SK-N-MC (cell line): ENCODE results near the gene HHIPL2.

Experiments
- EZH2 ChIP-seq: fragments of 200-600 bp; sonication (generic); IDR thresholded peaks from one replicate; pipeline ENCODE4 v1.6.1; 2017; ENCODE audit warnings: antibody characterized with exemption
- FOXP2 ChIP-seq: optimal IDR thresholded peaks from 2 replicates; pipeline ENCODE3; 2011; ENCODE audit warnings: mild to moderate bottlenecking, moderate library complexity; ENCODE audit not compliant: insufficient read depth; ENCODE audit errors: extremely low read length, control extremely low read depth
- POLR2AphosphoS5 ChIP-seq: IDR thresholded peaks from 2 replicates; pipeline ENCODE4 v1.6.1; 2012; ENCODE audit warnings: mild to moderate bottlenecking, low read depth, low read length, borderline replicate concordance

GRCh38 chr1:222583079-222583478, 35.2 kb upstream of the HHIPL2 start:
- TF ChIP-seq POLR2AphosphoS5 (no peak), FOXP2 (no peak), EZH2 (no peak)
